Bronchus fibroblast of lung (primary cell): ENCODE measurements around the gene RSPH10B. TPM values are rescaled to one million over a fixed set of nuclear protein-coding genes. Genes with fewer than 3 reads are reported as not detected.

ENCODE experiments used
- total RNA-seq: library from RNA; depleted of rRNA; stranded (reverse); fragments of >200 nt; gene quantifications from 2 replicates; pipeline ENCODE4 v1.2.3, GENCODE V29; 2015

RSPH10B gene
- not detected in 2 replicates for total RNA-seq

DNA sequence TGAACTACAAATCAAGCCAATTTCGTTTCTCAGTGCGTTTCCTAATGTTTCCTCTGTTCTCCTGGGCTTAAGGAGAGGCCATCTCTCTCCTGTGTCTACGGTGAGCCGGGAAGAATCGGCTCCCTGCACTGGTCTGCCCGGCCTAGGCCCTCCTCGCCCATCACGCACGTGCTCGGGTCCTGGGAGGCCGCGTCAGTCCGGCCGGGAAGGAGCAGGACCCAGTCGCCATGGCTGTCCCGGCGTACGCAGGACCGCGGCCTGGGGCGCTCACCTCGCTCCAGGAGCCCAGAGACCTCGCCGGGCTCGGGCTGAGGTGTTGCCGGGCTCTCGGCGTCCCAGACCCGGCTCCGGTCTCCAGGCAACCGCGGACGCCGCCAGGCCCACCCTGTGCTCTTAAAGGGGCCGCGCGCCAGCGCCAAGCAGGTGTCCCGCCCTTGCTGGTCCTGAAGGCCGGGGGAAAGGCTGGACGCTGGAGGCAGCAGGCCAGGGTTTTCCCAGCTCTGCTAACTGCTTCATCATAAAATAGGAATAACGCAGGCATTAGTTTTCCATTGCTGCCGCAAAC lies at the start of gene RSPH10B:
Gene RSPH10B, minus strand, starts transcription at position 343 of the 565 bp plus-strand sequence. CDS start 3,573 bp downstream, outside the sequence.

DNA sequence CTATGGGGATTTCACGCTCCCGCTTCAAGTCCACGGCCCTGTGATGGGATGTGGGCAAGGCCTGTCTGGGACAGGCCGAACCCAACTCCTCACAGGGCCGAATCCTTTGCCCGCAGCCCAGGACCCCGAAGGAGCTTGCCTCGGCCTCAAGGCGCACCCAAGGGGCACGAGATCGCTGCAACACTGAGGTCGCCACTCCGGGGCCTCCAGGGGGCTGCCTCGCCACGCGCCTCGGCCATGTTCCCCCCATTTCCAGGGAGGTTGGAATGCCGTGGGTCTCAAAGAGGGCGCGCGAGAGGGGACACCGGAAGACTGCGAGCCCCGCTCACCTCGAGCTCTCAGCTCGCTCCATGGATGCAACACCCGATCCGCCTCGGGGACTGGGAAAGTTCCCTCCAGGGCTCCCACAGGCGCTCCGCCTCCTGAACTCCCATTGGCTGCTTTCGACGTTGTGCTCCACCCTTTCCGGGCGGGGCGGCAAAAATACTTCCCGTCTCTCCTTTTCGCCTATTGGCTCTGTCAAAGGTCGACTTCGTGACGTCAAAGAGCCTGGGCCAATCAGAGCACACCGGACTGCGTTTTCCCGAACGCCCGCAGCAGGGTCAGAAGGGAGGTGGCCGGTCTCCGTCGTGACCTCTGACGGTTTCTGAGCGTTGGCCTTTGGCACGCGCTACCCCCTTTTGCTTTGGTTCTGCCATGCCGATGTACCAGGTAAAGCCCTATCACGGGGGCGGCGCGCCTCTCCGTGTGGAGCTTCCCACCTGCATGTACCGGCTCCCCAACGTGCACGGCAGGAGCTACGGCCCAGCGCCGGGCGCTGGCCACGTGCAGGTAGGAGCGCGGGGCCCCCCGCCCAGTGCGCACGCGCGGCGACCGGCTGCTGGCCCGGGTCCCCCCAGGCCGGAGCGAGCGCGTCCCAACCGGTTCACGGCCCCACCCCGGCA lies 38.5 kb upstream of the RSPH10B start, which contains the start of the genes AIMP2 and PMS2:
Gene AIMP2, plus strand, starts transcription at position 605 of the 944 bp plus-strand sequence. Its CDS starts 92 bp downstream, at position 697.
Gene PMS2, minus strand, starts transcription at position 382 of the 944 bp plus-strand sequence. Its CDS starts 30 bp downstream, at position 352.

GRCh38 chr7:5898480-5899224 lies 71.8 kb downstream of the RSPH10B start, which contains the start of gene CCZ1:
Gene CCZ1, plus strand, starts transcription at chr7:5898733. Its CDS starts 67 bp downstream, at chr7:5898800.

Other genes starting within 250 kb of the RSPH10B start
- 19.5 and 23.5 TPM in 2 replicates for gene RNF216, start 189.0 kb downstream of the RSPH10B start, total RNA-seq
- not detected in 2 replicates for gene OCM, start 89.9 kb downstream of the RSPH10B start, total RNA-seq
- 57.1 and 63.7 TPM in 2 replicates for gene CCZ1, start 72.0 kb downstream of the RSPH10B start, total RNA-seq
- 9.2 and 12.0 TPM in 2 replicates for gene PMS2, start 38.4 kb upstream of the RSPH10B start, total RNA-seq
- gene AIMP2, start 38.6 kb upstream of the RSPH10B start, total RNA-seq, result 77.8 and 78.2 TPM in 2 replicates
- 0.15 TPM in 1 of 2 replicates, not detected in the other for gene ANKRD61, start 60.7 kb upstream of the RSPH10B start, total RNA-seq
- 179 and 216 TPM in 2 replicates for gene EIF2AK1, start 88.5 kb upstream of the RSPH10B start, total RNA-seq
- gene USP42, start 134.3 kb upstream of the RSPH10B start, total RNA-seq, result 3.2 and 3.3 TPM in 2 replicates